COR-L47 (cell line): Measurements from ENCODE around the gene TJP3.
A peak's percentile ranks its signal among the peaks of the same experiment; 100 is the strongest.

ENCODE experiments used
- DNase-seq: peaks from one replicate; lab custom pipeline; 2025; lab: John Stamatoyannopoulos, UW

Gene TJP3

GRCh38 chr19:3670796-3671679, 37.1 kb upstream of the TJP3 start:
- no peak for DNase-seq

DNA sequence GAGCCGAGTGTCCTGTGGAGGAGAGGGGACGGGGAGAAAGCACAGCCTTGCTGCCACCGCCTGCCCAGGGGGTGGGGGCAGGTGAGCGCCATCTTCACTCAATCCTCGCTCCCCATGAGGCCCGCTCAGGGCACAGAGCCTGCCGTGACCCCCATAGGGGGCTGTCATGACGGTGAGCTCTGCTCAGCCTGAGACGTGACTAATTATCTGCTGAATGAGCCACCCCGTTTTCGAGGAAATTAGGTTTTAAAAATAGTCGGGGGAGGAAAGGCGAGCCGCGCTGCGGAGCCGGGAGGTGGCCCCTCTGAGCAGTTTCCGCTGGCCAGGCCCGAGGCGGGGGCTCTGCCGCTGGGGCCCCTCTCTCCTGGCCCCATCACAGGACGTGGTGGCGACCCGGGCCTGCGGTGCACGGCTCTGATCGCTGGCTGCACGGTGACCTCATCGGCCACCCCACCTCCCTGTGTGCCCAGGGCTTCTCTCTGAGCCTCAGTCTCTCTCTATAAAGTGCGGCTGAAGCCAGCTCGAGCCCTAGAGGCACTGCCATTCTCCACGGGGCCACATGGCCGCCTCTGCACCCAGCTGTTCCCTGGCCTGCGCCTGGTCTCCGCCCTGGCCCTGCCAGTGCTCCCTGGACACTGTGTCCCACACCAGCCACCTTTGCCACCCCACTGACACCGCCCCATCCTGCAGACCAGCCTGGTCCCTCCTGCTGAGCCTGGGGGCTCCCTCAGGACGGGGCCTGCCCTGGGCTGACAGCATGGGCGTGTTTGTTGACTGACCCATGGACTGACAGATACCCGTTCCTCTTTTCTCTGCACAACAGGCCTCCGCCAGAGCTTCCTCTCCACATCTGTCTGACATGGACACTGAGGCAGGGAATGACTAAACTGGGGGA, 36.3 kb upstream of the TJP3 start:
- DNase-seq: no peak

GRCh38 chr19:3672575-3672948, 35.6 kb upstream of the TJP3 start:
- no peak for DNase-seq

DNA sequence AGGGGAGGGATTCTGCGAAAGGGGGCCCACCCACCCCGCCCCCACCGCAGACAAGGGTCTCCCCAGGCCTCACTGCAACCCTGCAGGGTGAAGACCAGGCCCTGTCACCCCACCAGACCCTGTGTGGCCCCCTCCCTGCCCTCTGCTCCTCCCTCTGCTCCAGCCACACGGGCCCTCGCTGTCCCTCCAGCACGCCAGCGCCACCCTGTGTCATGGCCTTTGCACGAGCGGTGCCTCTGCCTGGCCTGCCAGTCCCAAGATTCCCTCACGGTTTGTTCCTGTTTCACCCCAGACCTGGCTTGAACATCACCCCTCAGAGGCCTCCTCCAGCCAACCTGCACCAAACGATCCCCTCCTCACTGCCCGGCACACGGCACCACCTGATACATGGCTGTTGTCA, 35.2 kb upstream of the TJP3 start:
- no peak for DNase-seq

DNA sequence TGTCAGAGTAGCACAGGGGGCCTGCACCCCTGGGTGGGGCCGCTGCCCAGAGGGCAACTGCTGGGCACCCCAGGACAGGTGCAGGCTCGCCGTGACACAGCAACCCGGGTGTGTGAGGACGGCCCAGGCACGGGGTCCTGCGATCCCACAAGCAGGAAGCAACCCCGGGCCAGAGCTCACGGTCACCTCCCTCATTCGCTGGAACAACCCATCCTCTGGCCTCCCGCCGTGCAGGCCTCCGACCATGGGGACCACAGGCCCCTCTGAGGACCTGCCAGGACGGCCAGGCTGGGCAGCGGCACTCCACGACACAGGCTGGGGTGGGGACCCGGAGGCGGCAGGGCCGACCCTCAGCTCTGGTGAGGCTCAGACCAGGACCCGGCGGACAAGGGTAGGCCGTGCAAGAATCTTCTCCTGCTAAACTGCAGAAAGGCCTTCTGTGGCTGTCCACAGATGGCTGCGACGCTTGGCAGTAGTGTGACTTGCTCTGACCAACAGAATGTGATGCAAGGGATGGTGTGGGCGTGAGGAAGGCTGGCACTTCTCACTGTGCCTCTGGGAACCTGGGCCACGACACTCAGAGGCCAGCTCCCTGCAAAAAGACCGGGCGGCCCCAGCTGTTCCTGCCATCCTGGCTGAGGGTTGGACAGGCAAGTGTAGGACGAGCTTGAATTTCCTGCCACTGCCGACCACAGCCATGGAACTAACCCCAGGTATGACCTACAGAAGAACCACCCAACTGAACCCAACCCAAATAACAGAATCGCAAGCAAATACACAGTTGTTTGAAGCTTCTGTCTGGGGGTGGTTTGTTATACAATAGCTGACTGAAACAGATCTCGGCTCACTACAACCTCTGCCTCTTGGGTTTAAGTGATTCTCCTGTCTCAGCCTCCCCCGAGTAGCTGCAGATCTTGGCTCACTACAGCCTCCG, 34.4 kb upstream of the TJP3 start:
- no peak for DNase-seq

DNA sequence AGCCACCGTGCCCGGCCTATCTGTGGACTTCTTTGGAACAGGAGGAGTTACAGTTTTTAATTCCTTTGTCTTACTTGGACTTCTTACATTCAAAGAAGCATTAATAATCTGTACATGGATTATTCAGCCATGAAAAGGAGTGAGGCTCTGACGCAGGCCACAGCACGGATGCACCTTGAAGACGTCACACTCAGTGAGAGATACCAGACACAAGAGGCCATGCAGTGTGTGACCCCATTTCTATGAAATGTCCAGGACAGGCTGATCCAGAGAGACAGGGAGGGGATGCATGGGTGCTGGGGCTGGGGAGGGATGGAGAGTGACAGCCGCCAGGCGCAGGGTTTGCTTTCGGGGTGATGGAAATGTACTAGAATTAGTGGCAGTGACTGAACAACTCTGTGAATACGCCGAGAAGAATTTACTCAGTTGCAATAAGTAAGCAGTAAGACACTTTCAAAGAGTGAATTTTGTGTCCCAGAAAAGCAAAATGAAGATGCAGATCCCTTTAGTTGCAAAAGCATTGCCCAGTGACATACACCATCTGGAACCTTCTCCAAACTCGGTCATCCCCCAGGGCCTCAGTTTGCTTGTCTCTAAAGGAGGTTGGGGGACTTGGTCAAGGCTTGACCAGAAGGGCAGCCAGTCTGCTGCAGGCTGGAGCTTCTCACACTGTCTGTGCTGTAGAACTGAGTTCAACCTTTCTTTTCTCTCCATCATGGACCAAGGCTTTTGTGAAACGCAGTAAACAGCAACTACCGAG, 33.2 kb upstream of the TJP3 start:
- no peak for DNase-seq

GRCh38 chr19:3678188-3678587, 30.0 kb upstream of the TJP3 start:
- no peak for DNase-seq

DNA sequence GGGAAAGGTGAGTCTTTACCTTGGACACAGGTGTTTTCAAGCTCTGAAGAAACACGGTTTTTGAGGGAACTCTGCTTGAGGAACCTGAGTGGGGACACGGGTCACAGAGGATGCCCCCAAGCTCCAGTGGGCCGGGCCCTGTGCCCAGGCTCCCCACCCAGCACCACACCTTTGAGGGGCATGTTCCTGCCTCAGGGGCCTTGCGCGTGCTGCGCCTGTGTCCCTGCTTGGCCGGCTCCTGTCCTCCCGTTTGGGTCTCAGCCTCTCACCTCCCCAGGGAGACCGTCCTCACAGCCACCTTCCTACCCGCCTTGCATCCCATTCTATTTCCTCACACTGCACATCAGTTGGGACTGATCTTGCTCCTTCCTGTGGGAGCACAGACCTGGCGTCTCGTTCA, 29.0 kb upstream of the TJP3 start:
- DNase-seq: no peak

DNA sequence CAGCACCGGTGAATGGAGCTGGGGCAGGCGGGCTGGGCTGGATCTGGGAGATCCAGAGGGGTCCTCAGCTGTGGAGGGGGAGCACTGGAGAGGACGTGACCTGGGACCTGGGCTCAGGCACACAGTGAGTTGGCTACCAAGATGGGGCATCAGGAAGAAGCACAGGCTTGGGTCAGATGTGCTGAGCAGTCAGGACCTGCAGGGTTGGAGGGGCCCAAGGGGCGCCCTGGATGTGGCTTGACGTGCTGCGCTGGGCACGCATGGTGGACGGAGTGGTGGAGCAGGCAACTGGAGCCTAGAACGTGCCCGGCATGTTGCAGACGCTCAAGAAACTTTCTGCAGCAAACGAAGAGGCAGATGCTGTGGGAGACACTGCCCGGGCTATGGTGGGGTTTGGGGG, 28.6 kb upstream of the TJP3 start:
- no peak for DNase-seq

DNA sequence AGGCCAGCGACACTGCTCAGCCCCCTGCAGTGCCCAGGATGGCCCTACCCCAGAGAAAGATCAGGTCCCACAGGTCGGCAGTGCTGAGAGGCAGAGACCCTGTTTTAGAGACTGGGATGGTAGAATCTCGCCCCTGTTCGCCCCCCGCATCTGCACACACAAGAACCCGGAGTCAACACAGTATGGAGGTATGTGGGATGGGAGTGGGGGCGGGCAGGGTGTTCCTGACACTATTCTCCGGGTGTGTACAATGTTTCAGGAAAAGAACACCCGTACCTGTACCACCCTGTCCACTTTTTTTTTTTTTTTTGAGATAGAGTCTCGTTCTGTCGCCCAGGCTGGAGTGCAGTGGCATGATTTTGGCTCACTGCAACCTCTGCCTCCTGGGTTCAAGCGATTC, 27.2 kb upstream of the TJP3 start:
- DNase-seq: no peak

DNA sequence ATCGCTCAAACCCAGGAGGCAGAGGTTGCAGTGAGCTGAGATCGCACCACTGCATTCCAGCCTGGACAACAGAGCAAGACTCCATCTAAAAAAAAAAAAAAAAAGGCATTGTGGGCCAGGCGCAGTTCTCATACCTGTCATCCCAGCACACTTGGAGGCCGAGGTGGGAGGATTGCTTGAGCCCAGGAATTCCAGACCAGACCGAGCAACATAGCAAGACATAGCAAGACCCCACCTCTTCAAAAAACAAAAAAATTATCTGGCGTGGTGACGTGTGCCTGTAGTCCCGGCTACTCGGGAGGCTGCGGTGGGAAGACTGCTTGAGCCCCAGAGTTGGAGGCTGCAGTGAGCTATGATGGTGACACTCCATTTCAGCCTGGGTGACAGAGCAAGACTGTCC, 25.9 kb upstream of the TJP3 start:
- no peak for DNase-seq

GRCh38 chr19:3682741-3683404, 25.3 kb upstream of the TJP3 start:
- no peak for DNase-seq

GRCh38 chr19:3683405-3684053, 24.7 kb upstream of the TJP3 start:
- no peak for DNase-seq

GRCh38 chr19:3684054-3684816, 23.9 kb upstream of the TJP3 start:
- no peak for DNase-seq

DNA sequence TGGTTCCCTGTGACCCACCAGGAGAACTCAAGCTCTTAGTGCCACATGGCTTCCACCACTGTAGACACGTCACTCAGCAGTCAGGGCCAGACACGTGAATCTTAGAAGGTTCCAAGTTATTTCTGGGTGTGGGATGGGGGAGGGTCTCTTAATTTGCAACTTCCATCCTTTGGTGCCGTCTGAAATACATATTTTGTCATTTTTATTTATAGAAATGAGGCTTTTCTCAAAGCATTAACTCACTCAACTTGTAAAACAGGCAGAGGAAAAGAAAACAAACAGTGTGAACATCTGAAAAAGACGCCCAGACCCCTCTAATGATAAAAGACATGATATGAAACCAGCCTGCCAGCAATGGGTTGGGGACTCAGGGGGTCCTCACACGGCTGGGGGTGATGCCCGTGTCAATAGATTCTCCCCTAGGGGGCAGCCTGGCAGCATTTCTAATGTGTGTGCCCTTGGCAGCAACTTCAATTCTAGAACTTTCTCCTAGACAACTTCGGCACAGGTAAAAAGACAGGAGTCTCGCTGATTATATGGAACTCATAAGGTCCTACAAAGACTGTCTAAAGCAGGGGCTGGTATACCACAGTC, 23.3 kb upstream of the TJP3 start:
- no peak for DNase-seq

DNA sequence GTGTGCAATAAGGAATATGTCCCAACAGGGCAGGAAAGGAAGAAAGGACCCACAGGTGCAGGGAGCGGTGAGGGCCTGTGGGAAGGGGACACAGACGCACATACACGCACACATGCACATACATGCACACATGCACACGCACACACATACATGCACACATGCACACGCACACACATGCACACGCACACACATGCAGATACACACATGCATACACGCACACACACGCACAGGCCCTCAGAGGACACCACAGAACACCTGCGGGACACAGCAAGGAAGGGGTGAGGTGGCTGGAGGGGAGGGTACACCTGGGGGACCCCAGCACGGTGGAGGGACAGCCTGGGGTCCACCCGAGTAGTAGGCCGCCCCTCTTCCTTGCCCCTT, 20.8 kb upstream of the TJP3 start:
- DNase-seq: no peak

GRCh38 chr19:3687774-3688706, 20.1 kb upstream of the TJP3 start:
- peak; percentile 36 for DNase-seq
